Stimulated activated CD8-positive, alpha-beta memory T cell treated with anti-CD3 and anti-CD28 coated beads, Interleukin-12 subunit alpha, Interleukin-12 subunit beta, amount 100 ng/mL, for 24 hours (primary cell): ENCODE measurements around the gene IGFBP6.

Experiments used
- DNase-seq: peaks from one replicate; pipeline ENCODE4 v3.0.0-alpha.2; 2020; ENCODE audit errors: extremely low read depth

Gene IGFBP6

DNA sequence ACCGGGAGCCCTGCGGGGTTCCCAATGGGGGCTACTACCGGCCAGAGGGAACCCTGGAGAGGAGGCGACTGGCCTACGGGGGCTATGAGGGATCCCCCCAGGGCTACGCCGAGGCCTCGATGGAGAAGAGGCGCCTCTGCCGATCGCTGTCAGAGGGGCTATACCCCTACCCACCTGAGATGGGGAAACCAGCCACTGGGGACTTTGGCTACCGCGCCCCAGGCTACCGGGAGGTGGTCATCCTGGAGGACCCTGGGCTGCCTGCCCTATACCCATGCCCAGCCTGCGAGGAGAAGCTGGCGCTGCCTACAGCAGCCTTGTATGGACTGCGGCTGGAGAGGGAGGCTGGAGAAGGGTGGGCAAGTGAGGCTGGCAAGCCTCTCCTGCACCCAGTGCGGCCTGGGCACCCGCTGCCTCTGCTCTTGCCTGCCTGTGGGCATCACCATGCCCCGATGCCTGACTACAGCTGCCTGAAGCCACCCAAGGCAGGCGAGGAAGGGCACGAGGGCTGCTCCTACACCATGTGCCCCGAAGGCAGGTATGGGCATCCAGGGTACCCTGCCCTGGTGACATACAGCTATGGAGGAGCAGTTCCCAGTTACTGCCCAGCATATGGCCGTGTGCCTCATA is 37.9 kb upstream of the IGFBP6 start:
- DNase-seq, result no peak

DNA sequence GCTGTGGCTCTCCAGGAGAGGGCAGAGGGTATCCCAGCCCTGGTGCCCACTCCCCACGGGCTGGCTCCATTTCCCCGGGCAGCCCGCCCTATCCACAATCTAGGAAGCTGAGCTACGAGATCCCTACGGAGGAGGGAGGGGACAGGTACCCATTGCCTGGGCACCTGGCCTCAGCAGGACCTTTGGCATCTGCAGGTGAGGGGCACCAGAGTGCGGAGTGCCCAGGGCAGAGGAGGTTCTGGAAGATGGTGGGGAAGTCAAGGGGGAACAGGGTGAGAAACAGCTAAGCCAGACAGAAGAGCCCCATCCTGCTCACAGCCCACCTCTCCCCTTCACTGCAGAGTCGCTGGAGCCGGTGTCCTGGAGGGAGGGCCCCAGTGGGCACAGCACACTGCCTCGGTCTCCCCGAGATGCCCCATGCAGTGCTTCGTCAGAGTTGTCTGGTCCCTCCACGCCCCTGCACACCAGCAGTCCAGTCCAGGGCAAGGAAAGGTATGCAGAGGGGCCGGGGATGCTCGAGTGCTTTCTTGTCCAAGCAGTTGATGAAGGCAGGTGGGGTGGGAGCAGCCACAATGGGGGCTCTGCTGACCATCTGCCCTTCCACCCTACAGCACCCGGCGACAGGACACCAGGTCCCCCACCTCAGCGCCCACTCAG is 37.3 kb upstream of the IGFBP6 start:
- no peak for DNase-seq

- DNase-seq, result no peak
These were observed 36.7 kb upstream of the IGFBP6 start for GRCh38 chr12:53060721-53061276.

DNA sequence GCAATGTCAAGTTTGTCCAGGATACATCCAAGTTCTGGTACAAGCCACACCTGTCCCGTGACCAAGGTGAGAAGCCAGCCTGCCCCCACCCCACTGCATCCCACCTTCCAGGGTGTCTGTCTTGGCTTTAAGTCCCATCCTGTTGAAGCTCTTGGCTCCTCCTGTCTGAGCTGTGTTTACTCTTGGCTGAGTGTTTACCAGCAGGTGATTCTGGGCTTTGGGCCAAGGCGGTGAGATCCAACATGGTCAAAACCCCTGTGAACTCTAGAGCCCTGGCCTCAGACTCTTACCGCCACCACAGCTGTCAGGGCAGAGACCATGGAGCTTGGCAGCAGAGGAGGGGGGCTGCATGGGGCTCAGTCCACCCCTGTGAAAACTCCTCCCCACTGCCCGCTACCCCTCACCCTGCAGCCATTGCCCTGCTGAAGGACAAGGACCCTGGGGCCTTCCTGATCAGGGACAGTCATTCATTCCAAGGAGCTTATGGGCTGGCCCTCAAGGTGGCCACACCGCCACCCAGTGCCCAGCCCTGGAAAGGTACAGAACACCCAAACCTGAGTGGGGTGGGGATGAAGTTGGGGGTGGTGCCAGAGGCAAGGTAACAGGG is 36.0 kb upstream of the IGFBP6 start:
- DNase-seq, result no peak

- DNase-seq, result no peak
These were observed 35.2 kb upstream of the IGFBP6 start for GRCh38 chr12:53062011-53062961.

DNA sequence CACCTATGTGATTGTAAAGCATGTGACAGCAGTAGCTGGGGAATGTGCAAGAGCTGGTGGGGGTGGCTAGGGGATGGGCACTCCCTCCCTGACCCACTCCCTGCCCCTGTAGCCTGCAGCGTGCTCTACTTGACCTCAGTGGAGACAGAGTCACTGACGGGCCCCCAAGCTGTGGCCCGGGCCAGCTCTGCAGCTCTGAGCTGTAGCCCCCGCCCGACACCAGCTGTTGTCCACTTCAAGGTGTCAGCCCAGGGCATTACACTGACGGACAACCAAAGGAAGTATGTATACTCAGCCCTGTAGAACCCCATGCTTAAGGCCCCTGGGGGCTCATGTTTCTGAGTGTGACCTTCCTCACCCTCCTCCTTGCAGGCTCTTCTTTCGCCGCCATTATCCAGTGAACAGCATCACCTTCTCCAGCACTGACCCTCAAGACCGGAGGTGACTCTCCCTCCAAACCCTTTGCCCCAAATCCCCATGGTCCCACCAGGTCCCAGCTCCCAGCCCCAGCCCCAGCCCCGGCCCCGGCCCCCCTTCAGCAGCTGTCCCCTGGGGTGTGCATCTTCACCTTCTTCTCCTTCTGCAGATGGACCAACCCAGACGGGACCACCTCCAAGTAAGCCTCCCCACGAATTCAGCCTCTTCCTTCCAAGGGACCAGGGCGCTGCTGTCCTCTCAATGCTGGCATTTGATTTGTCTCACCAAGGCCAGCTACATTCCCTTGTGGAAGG is 34.3 kb upstream of the IGFBP6 start:
- no peak for DNase-seq

DNA sequence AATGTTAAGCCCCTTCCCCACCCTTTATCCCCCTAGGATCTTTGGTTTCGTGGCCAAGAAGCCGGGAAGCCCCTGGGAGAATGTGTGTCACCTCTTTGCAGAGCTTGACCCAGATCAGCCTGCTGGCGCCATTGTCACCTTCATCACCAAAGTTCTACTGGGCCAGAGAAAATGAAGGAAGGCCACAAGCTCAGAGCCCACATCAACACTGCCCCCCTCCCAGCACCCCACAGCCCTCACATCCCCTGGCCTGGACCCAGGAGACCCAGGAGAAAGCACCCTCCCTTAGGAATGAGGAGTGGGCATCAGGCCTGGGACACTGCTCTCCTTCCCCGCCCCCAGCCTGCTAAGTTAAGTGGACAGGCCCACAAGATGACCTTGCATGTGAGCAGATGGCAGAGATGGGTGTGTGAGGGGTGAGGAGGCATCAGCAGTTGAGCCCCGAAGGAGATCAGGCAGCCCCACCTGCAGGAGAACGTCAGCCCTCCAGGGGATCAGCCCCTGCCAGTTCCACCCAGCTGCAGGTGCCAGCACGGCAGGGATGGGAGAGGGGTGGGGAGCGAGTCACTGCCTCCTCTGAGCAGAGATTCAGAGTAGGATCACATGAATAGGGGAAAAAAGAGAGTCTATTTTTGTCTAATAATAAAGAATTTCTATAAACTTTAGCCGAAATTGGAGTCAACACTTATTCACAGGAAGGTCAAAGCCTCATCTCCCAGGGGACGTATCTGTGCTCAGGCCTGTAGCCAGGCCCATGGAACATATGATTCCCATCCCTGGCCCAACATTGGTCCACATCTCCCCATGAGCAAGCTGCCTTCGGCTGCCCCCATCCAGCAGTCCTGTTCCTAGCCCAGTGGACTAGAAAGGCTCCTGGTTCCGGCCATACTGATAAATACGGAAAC is 33.5 kb upstream of the IGFBP6 start:
- no peak for DNase-seq

GRCh38 chr12:53064613-53065436 is 32.6 kb upstream of the IGFBP6 start:
- DNase-seq, result no peak

DNA sequence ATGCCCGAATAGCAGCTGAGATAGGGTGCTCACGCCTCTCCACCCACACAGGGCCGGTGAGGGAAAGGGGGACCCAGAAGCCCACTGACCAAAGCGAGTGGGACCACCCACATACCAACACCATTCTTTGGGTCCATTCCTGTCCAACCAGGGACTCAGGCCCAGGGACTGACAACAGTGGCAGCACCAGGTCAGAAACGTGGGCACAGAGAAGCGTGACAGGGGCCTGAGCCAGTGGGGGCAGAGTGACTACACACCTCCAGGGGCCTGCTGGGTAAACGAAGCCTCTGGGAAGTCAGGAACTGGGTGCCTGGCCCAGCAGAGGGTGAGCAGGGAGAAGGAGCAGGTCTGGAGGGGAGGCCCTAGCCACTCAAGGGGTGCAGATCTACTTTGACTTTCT is 32.0 kb upstream of the IGFBP6 start:
- no peak for DNase-seq

- DNase-seq, result peak; percentile 25
These were observed 31.2 kb upstream of the IGFBP6 start for GRCh38 chr12:53065975-53066931.

- no peak for DNase-seq
These were observed 30.1 kb upstream of the IGFBP6 start for GRCh38 chr12:53067074-53067992.

DNA sequence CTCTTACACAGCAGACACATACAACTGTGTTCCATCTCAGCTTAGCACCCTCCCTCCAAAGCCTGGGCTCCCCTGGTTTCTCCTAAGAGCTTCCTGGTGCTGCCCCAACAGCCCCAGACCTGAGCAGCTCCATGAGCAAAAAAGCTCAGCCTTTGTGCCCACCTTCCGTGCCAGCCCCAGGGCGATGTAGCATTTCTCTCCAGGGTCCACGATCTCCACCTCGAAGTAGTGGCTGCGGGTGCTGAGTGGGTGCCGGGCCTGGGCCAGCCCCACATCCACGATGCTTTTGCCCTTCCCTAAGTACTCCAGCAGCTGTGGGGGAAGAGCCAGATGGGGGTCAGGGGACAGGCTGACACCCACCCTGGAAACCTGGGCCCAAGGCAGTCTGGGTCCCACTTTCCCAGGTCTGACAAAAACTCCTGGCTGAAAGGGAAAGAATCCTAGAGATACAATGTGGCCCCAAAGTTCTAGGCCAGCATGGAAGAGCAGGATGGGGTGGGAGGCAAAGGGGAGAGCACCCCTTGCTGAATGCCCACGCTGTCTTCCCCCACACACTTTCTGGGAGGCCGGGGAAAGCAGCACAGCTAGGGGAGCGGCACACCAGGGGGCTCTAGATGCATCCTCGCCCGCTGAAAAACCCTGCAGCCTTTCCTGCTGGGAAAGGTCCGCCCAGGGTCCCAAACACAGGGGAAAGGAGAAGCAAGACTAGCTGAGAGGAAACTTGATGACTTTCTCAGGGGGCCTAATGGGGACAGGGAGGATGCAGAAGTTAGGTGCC is 29.3 kb upstream of the IGFBP6 start:
- DNase-seq, result no peak

DNA sequence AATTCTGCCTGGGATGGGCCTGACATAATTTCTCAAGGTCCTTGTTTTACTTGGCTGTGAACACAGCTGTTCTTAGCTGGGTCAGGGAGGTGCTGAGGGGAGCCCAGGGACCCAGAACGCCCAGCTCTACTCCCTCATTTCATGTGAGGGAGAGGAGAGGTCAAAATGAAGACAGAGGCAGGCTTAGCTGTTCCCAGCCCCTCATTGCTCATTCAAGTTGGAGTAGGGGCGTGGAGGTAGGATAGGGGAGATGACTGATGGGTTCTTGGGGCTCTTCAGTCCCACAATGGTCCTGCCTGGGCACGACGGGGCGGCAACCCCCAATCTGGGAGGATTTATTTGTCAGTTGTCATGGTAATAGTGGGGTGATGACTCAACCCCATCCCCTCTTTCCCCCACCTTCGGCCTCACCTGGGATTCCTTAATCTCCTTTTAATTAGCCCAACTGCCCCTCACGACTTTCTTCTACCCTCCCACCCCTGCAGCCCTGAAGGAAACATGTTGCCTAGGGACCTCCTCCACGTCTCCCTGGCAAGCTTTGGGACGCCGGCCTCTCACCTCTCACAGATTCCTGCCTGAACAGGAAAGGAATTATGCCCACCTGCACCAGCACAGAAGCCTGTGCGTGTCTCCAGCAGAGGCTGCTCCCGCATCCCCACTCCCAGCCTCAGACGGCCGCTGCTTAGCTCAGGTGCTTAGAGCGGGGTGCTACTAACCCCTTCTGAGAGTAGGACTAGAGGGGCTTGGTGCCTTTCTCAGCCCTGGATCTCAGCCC is 28.5 kb upstream of the IGFBP6 start:
- no peak for DNase-seq

GRCh38 chr12:53069621-53070410 is 27.7 kb upstream of the IGFBP6 start:
- DNase-seq, result no peak
